Left lung (tissue), 10 donors: Measurements from ENCODE around the gene RPS21. TPM values are rescaled to one million over a fixed set of nuclear protein-coding genes. Genes with fewer than 3 reads are reported as not detected.

Experiments used
- ATAC-seq: fragments of 200-7000 bp; cut with Tn5 transposase; one replicate; pipeline ENCODE4 v1.9.1; 2020; ENCODE audit warnings: moderate library complexity
- DNase-seq, 4 donors: peaks; one replicate each; pipeline ENCODE4 v3.0.0-alpha.2; 2013 to 2020
- H3K27ac ChIP-seq, 2 donors: fragments of 200-600 bp; sonication (generic) in 1 of 2; one replicate each; pipeline versions ENCODE4 v1.5.0 to v1.8.0; 2020 to 2021
- H3K27me3 ChIP-seq, 2 donors: fragments of 200-600 bp; sonication (generic) in 1 of 2; one replicate each; pipeline versions ENCODE4 v1.5.0 to v1.8.0; 2020 to 2021
- H3K36me3 ChIP-seq, 2 donors: fragments of 200-600 bp; sonication (generic) in 1 of 2; one replicate each; pipeline versions ENCODE4 v1.5.0 to v1.8.0; 2020 to 2021
- H3K4me1 ChIP-seq, 2 donors: fragments of 200-600 bp; one replicate each; pipeline ENCODE4 v1.8.0; 2021
- H3K4me3 ChIP-seq, 2 donors: fragments of 200-600 bp; sonication (generic) in 1 of 2; one replicate each; pipeline versions ENCODE4 v1.5.0 to v1.8.0; 2020 to 2021; ENCODE audit warnings: mild to moderate bottlenecking in 1 of 2
- H3K9me3 ChIP-seq, 2 donors: fragments of 200-600 bp; sonication (generic) in 1 of 2; one replicate each; pipeline versions ENCODE4 v1.5.0 to v1.8.0; 2020 to 2021
- CTCF ChIP-seq, 2 donors: fragments of 200-600 bp; sonication (generic) in 1 of 2; IDR thresholded peaks; one replicate each; pipeline versions ENCODE4 v1.5.0 to v1.8.0; 2021; ENCODE audit warnings: antibody characterized with exemption in 2 of 2
- intact Hi-C, 2 donors: fragments of 100-400 bp; cut with DNase I; formaldehyde crosslinking; loops; one replicate each; pipeline versions ENCODE4 v1.11.2 to v1.14.2; 2022
- polyA plus RNA-seq, 6 donors: library from polyadenylated mRNA; unstranded; fragments of 120-200 nt; gene quantifications; one replicate each; pipeline ENCODE4 v1.2.1, GENCODE V29; 2013; ENCODE audit not compliant: insufficient read length in 6 of 6
- total RNA-seq, 2 donors: library from RNA; stranded (reverse); fragmentation: NEBNext Ultra II Directional; extraction: Animal tissue kit (Norgen Biotek cat#: 25700); gene quantifications; one replicate each; pipeline ENCODE4 v1.2.1, GENCODE V29; 2021
- donor health status: DM: no; HTN: yes; CAD: no.
- donor health status: DM: no; HTN: no; CAD: no.

The RPS21 gene
- total and polyA plus RNA-seq, 8 donors = 928 to 1,176 (median 1,013) TPM

- DNase-seq (peak in 1 of 4 donors; percentile 41), ATAC-seq (no peak)
- Histone ChIP-seq H3K4me3 (no peak overlapping the region), H3K4me1 (peaks cover 31 to 54% of the 10 kb centered on the region in 2 donors), H3K36me3 (no peaks in the 10 kb centered on the region), H3K27ac (peak overlapping the region in 1 of 2 donors; percentile 28), H3K27me3 (no peaks in the 10 kb centered on the region), H3K9me3 (no peaks in the 10 kb centered on the region)
- intact Hi-C loops = loop anchor here in 1 of 2 donors (10.0 kb wide), 1 partner anchor 73 kb away; the partner anchor contains the start of gene ADRM1
- TF ChIP-seq CTCF (IDR thresholded peaks at IDR 0.05) = no peak
Observed at GRCh38 chr20:62378215-62378614, 8.7 kb upstream of the RPS21 start.

GRCh38 chr20:62381202-62381797 lies 5.6 kb upstream of the RPS21 start:
- Histone ChIP-seq H3K36me3 (no peaks in the 10 kb centered on the region), H3K4me1 (peaks cover 17 to 48% of the 10 kb centered on the region in 2 donors), H3K4me3 (no peak overlapping the region), H3K9me3 (no peaks in the 10 kb centered on the region), H3K27ac (peak overlapping the region; percentile 44 to 73), H3K27me3 (no peaks in the 10 kb centered on the region)
- intact Hi-C loops = loop anchor here in 1 of 2 donors (5.0 kb wide), 1 partner anchor 79 kb away; the partner anchor contains the start of gene ADRM1
- ATAC-seq (no peak), DNase-seq (no peak)
- TF ChIP-seq CTCF (IDR thresholded peaks at IDR 0.05) = no peak

GRCh38 chr20:62381842-62382241 lies 5.1 kb upstream of the RPS21 start:
- Histone ChIP-seq H3K4me3 (no peak overlapping the region), H3K36me3 (no peaks in the 10 kb centered on the region), H3K27me3 (no peaks in the 10 kb centered on the region), H3K4me1 (peaks cover 11 to 45% of the 10 kb centered on the region in 2 donors), H3K27ac (peak overlapping the region in 1 of 2 donors; percentile 73), H3K9me3 (no peaks in the 10 kb centered on the region)
- DNase-seq = no peak
- no peak for TF ChIP-seq CTCF (IDR thresholded peaks at IDR 0.05)
- ATAC-seq = no peak
- intact Hi-C loops = loop anchor here in 1 of 2 donors (5.0 kb wide), 1 partner anchor 80 kb away; the partner anchor contains the start of gene ADRM1

GRCh38 chr20:62382306-62383198 lies 4.4 kb upstream of the RPS21 start:
- ATAC-seq (peak; percentile 82), DNase-seq (peak in 2 of 4 donors; percentile 83 to 89)
- no peaks in the 10 kb centered on the region for H3K27me3 ChIP-seq
- peaks cover 10 to 42% of the 10 kb centered on the region in 2 donors for H3K4me1 ChIP-seq
- peak; percentile 87 to 92 for TF ChIP-seq CTCF (IDR thresholded peaks at IDR 0.05)
- no peak overlapping the region for H3K4me3 ChIP-seq
- intact Hi-C loops = loop anchor here in 1 of 2 donors (5.0 kb wide), 1 partner anchor 80 kb away; the partner anchor contains the start of gene ADRM1
- H3K27ac ChIP-seq = no peak overlapping the region
- H3K9me3 ChIP-seq = no peaks in the 10 kb centered on the region
- no peaks in the 10 kb centered on the region for H3K36me3 ChIP-seq
